HepG2 (cell line): Measurements from ENCODE around the gene FAM241B. TPM values are rescaled to one million over a fixed set of nuclear protein-coding genes. Genes with fewer than 3 reads are reported as not detected.

Source experiments
- ATAC-seq: fragments of 200-7000 bp; cut with Tn5 transposase; 3 replicates; pipeline ENCODE4 v1.9.1; 2020; ENCODE audit warnings: mild to moderate bottlenecking, moderate library complexity
- BruUV-seq: library from RNA; stranded (reverse); fragments of 400-500 nt; replicated peaks from 2 replicates; lab custom pipeline; 2021; lab: Mats Ljungman, UMichigan
- CTCF ChIA-PET: fragments of 300-600 bp; formaldehyde crosslinking; extraction: SDS; loops from one replicate; lab custom pipeline; 2021; ENCODE audit warnings: low total read pairs, inconsistent platforms, low intra/inter-chr PET ratio; lab: Yijun Ruan, JAX
- POLR2A ChIA-PET: fragments of 350-600 bp; sonication (Branson Sonifier 250); formaldehyde crosslinking; loops from one replicate; lab custom pipeline; 2020; ENCODE audit warnings: antibody characterized with exemption, inconsistent platforms; lab: Yijun Ruan, JAX
- DNase-seq: peaks from one replicate; pipeline ENCODE4 v3.0.0-alpha.2; 2015; ENCODE audit warnings: low spot score
- FAIRE-seq: peaks from 3 replicates; lab custom pipeline; 2011; peaks lifted over from hg19 to GRCh38; lab: Jason Lieb, UNC
- H2AFZ ChIP-seq: one replicate; pipeline ENCODE4 v1.6.1; 2011; ENCODE audit warnings: low read length, inconsistent platforms
- H3K27ac ChIP-seq: fragments of 300-600 bp; 3 replicates; pipeline ENCODE4 v1.8.0; 2011; ENCODE audit warnings: mixed run types, mild to moderate bottlenecking, mixed read lengths, low read length, inconsistent platforms; ENCODE audit not compliant: insufficient read depth; ENCODE audit errors: extremely low read length
- H3K27me3 ChIP-seq, 2 experiments: fragments of 200-600 bp in 1 of 2; 2 replicates in 1 of 2; 3 replicates in 1 of 2; pipeline versions ENCODE4 v1.6.0 to v1.8.0; 2011; ENCODE audit warnings: low read length in 2 of 2, mild to moderate bottlenecking in 2 of 2, moderate library complexity in 2 of 2, inconsistent platforms in 1 of 2; ENCODE audit not compliant: insufficient read depth in 2 of 2, control insufficient read depth in 1 of 2
- H3K36me3 ChIP-seq, 2 experiments: fragments of 200-600 bp in 1 of 2; replicated peaks in 1 of 2; 2 replicates in 1 of 2; 3 replicates in 1 of 2; pipeline versions ENCODE4 v1.5.1 to v1.8.0; 2011; ENCODE audit warnings: low read length in 2 of 2, inconsistent platforms in 1 of 2; ENCODE audit not compliant: insufficient read depth in 2 of 2, control insufficient read depth in 1 of 2
- H3K4me1 ChIP-seq: 2 replicates; pipeline ENCODE4 v1.5.1; 2012; ENCODE audit warnings: low read length, inconsistent platforms; ENCODE audit not compliant: insufficient read depth
- H3K4me2 ChIP-seq: 2 replicates; pipeline ENCODE4 v1.6.0; 2011; ENCODE audit warnings: low read depth, low read length, inconsistent platforms
- H3K4me3 ChIP-seq, 3 experiments: fragments of 200-600 bp in 1 of 3; sonication (generic), shearing (Covaris generic) in 1 of 3; replicated peaks in 1 of 3; 2 replicates each; pipeline ENCODE4 v1.5.1; 2011 to 2016; ENCODE audit warnings: low read length in 3 of 3, inconsistent platforms in 2 of 3, low read depth in 2 of 3, mild to moderate bottlenecking in 2 of 3, control low read depth in 1 of 3, mixed read lengths in 1 of 3; ENCODE audit not compliant: insufficient read depth in 1 of 3
- H3K79me2 ChIP-seq: one replicate; pipeline ENCODE4 v1.6.1; 2011; ENCODE audit warnings: low read length, inconsistent platforms; ENCODE audit not compliant: insufficient read depth
- H3K9ac ChIP-seq: 2 replicates; pipeline ENCODE4 v1.6.0; 2011; ENCODE audit warnings: mild to moderate bottlenecking, low read depth, low read length, inconsistent platforms; ENCODE audit not compliant: insufficient read depth
- H3K9me3 ChIP-seq: 2 replicates; pipeline ENCODE4 v1.5.1; 2012; ENCODE audit warnings: mild to moderate bottlenecking, low read length
- H4K20me1 ChIP-seq: 2 replicates; pipeline ENCODE4 v1.6.0; 2011; ENCODE audit warnings: inconsistent platforms, mild to moderate bottlenecking, low read length, moderate library complexity; ENCODE audit not compliant: insufficient read depth
- CCDC6 ChIP-seq: sonication (generic); formaldehyde crosslinking; IDR thresholded peaks from 2 replicates; pipeline ENCODE4 v1.8.1; 2022; ENCODE audit warnings: mild to moderate bottlenecking, missing genetic modification reagents, moderate library complexity
- GABPB1 ChIP-seq: IDR thresholded peaks from 2 replicates; pipeline ENCODE4 v1.6.1; 2016; ENCODE audit warnings: mild to moderate bottlenecking, missing genetic modification reagents, moderate library complexity, missing compliant biosample characterization
- KLF16 ChIP-seq, 2 experiments: sonication (generic) in 1 of 2; formaldehyde crosslinking in 1 of 2; IDR thresholded peaks; 2 replicates each; pipeline versions ENCODE4 v1.6.1 to v1.8.0; 2016 to 2023; ENCODE audit warnings: missing genetic modification reagents in 2 of 2, missing compliant biosample characterization in 1 of 2
- MED13 ChIP-seq: sonication (generic); formaldehyde crosslinking; IDR thresholded peaks from 2 replicates; pipeline ENCODE4 v1.5.0; 2020; ENCODE audit warnings: missing genetic modification reagents
- RBAK ChIP-seq: sonication (generic); formaldehyde crosslinking; IDR thresholded peaks from 2 replicates; pipeline ENCODE4 v1.5.1; 2020; ENCODE audit warnings: mild to moderate bottlenecking, missing genetic modification reagents
- SMC3 ChIP-seq: IDR thresholded peaks from 2 replicates; pipeline ENCODE4 v1.6.1; 2011; ENCODE audit warnings: low read length, improper control_type of control experiment
- ZFP1 ChIP-seq: IDR thresholded peaks from 2 replicates; pipeline ENCODE4 v1.6.1; 2016
- ZNF44 ChIP-seq: sonication (generic); formaldehyde crosslinking; IDR thresholded peaks from 2 replicates; pipeline ENCODE4 v1.5.1; 2020; ENCODE audit warnings: mild to moderate bottlenecking, missing genetic modification reagents
- ZNF629 ChIP-seq: sonication (generic); formaldehyde crosslinking; conservative IDR thresholded peaks from 2 replicates; pipeline ENCODE4 v1.5.0; 2020; ENCODE audit warnings: missing genetic modification reagents
- WGBS: methylation state at CpG from one replicate; pipeline ENCODE4 v1.1.6; 2017; ENCODE audit warnings: low lambda C conversion rate; 5-methylcytosine and 5-hydroxymethylcytosine counted together
- in situ Hi-C: cut with HindIII; loops from 2 replicates; pipeline ENCODE4 v1.10.0; 2017; ENCODE audit warnings: low pct_unique_long_range_greater_than_20kb; ENCODE audit not compliant: extremely low pct_ligation_motif_present
- intact Hi-C: fragments of 100-400 bp; cut with micrococcal nuclease; formaldehyde crosslinking; loops from one replicate; pipeline ENCODE4 v1.10.0; 2022; ENCODE audit not compliant: unreplicated experiment
- polyA plus RNA-seq, 8 experiments: library from polyadenylated mRNA; depleted of rRNA in 3 of 8; stranded (reverse) in 7 of 8; unstranded in 1 of 8; fragments of >200 nt; fragmentation: Illumina TruSeq in 4 of 8; extraction: Trizol in 4 of 8; gene quantifications; 2 replicates each; pipeline versions ENCODE4 v1.2.1 to v1.2.3, GENCODE V29; 2011 to 2016; ENCODE audit warnings: low read depth in 4 of 8, missing spikeins in 1 of 8, mixed read lengths in 1 of 8; ENCODE audit not compliant: insufficient read depth in 1 of 8
- total RNA-seq, 5 experiments: library from RNA; depleted of rRNA; stranded (reverse); fragments of >200 nt; fragmentation: Illumina TruSeq; extraction: Trizol; gene quantifications; 2 replicates each; pipeline ENCODE4 v1.2.3, GENCODE V29; 2016; ENCODE audit warnings: low read depth in 1 of 5
- TF ChIP-seq, protein P1 (sequence below): IDR thresholded peaks from 2 replicates; pipeline ENCODE4 v1.6.1; 2016; ENCODE audit warnings: missing compliant biosample characterization, missing genetic modification reagents, borderline replicate concordance

Gene FAM241B
- total and polyA plus RNA-seq, 2 of the 13 experiments (the other 11 are each of a cell fraction or from before 2014, with no cell fraction given), result 1.9 to 4.0 TPM

DNA sequence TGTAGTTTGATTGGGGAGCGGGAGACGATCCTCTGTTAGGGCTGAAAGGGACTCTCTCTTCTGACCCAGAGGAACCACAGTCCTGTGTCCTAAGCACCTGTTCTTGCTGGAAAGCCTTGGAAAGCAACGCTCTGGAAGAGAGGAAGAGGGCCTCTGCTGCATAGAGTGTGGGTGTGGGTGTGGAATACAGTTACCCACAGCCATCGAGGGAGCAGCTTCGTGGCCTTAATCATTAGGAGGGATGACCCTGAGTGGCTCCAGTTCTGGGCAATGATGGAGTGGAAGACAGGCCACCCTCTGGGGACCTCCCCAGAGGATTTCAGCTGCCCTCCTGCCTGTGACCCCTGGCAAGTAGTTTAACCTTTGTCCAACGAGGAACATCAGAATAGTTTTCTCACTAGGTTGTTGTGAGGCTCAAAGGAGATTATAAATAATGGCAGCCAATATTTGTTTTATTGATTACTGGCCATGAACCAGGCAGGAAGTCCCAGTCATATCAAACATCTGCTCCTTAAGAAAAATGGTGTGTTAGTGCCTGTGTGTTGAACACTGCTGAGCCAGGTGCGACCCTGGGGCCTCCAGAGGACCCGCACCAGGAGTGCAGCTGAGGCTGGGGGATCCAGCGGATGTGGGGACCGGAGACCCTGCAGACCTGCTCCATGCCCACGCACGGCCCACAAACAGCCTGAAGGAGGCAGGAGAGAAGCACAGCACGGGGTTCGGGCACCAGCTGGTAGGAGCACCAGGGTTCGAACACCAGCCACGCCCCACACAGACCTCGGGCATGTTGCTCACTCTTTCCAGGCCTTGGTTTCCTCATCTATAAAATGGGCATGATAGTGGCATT lies 35.6 kb downstream of the FAM241B start:
- H3K4me3 ChIP-seq, result no peak overlapping the region
- no peaks in the 10 kb centered on the region for H3K4me1 ChIP-seq
- H3K9me3 ChIP-seq, result no peaks in the 10 kb centered on the region
- H3K27me3 ChIP-seq, result peaks cover 17 to 29% of the 10 kb centered on the region in 2 experiments; a peak in 4 of 5 replicates
- H4K20me1 ChIP-seq, result no peaks in the 10 kb centered on the region
- TF ChIP-seq, protein P1, sequence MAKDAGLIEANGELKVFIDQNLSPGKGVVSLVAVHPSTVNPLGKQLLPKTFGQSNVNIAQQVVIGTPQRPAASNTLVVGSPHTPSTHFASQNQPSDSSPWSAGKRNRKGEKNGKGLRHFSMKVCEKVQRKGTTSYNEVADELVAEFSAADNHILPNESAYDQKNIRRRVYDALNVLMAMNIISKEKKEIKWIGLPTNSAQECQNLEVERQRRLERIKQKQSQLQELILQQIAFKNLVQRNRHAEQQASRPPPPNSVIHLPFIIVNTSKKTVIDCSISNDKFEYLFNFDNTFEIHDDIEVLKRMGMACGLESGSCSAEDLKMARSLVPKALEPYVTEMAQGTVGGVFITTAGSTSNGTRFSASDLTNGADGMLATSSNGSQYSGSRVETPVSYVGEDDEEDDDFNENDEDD (CRISPR knock-in tag), result no peak
- TF ChIP-seq ZNF629 (CRISPR knock-in tag), result peak; percentile 46; the same call in 1 of the 2 replicates
- FAIRE-seq (no peak), ATAC-seq (no peak), DNase-seq (no peak)
- intact Hi-C loops, result no loop called here
- H3K9ac ChIP-seq, result no peak overlapping the region
- ChIA-PET POLR2A (no interaction called here), CTCF (no interaction called here)
- in situ Hi-C loops, result no loop called here
- BruUV-seq, result no TSS peak
- H3K4me2 ChIP-seq, result no peak overlapping the region
- H2AFZ ChIP-seq, result no peak overlapping the region
- no peaks in the 10 kb centered on the region for H3K36me3 ChIP-seq
- 3% methylated on average over 6 of the region's 17 CpGs for WGBS
- H3K27ac ChIP-seq, result no peak overlapping the region
- no peaks in the 10 kb centered on the region for H3K79me2 ChIP-seq

DNA sequence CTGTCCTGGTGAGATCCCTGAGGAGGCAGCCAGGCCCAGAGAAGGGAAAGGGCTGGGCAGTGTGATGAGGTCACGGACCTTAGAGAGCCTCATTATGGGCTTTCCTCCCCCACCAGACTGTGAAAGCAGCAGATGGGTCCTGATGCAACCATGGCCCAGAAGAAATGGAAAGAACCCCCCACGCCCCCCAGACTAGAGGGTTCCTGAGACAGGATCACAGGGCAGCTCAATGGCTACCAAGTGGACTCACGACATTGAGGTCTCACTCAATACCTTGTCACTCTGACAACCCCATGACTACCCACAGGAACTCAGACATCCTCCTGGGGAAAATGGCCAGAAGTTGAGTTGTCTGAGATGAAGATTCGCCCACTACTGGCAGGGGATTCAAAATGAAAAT lies 36.7 kb downstream of the FAM241B start:
- Histone ChIP-seq H4K20me1 (no peaks in the 10 kb centered on the region), H3K9ac (no peak overlapping the region), H3K36me3 (no peaks in the 10 kb centered on the region), H3K27ac (no peak overlapping the region), H3K79me2 (no peaks in the 10 kb centered on the region), H3K4me1 (no peaks in the 10 kb centered on the region), H3K4me2 (no peak overlapping the region), H3K4me3 (no peak overlapping the region), H3K9me3 (no peaks in the 10 kb centered on the region), H2AFZ (no peak overlapping the region), H3K27me3 (peaks cover 17 to 29% of the 10 kb centered on the region in 2 experiments; a peak in 4 of 5 replicates)
- no TSS peak for BruUV-seq
- FAIRE-seq (no peak), ATAC-seq (no peak), DNase-seq (no peak)
- TF ChIP-seq SMC3, result no peak
- TF ChIP-seq MED13, result no peak
- TF ChIP-seq KLF16 (CRISPR knock-in tag; IDR thresholded peaks at IDR 0.05), result no peak
- TF ChIP-seq CCDC6 (CRISPR knock-in tag), result no peak
- TF ChIP-seq RBAK (CRISPR knock-in tag), result no peak
- TF ChIP-seq GABPB1 (CRISPR knock-in tag), result no peak
- TF ChIP-seq ZNF44, result no peak
- no peak for TF ChIP-seq ZFP1 (CRISPR knock-in tag)
- 0% methylated on average over 3 of the region's 4 CpGs for WGBS
- in situ Hi-C loops (no loop called here), intact Hi-C loops (no loop called here)
- POLR2A ChIA-PET, result no interaction called here
- CTCF ChIA-PET, result no interaction called here
